Lung microvascular endothelial cell (primary cell): ENCODE data around the gene OR1J1. TPM values are rescaled to one million over a fixed set of nuclear protein-coding genes. Genes with fewer than 3 reads are reported as not detected.

Experiments
- DNase-seq, 2 donors: peaks; one replicate each; pipeline versions ENCODE4 v3.0.0 to v3.0.0-alpha.2; 2010; ENCODE audit warnings: low read depth in 2 of 2
- total RNA-seq: library from RNA; depleted of rRNA; stranded (reverse); fragments of >200 nt; gene quantifications from 2 replicates; pipeline ENCODE4 v1.2.1, GENCODE V29; 2014

OR1J1 gene
- total RNA-seq = not detected in 2 replicates

- DNase-seq = no peak
These were observed at the start of gene OR1J1 for GRCh38 chr9:122477826-122478225. TSS of gene OR1J1 (minus strand) at chr9:122477926. CDS start at chr9:122477926, 0 bp downstream.

- no peak for DNase-seq
These were observed 49.5 kb upstream of the OR1J1 start, which contains the start of gene OR1N1 for GRCh38 chr9:122527193-122527592. TSS of gene OR1N1 (minus strand) at chr9:122527293. CDS start at chr9:122527293, 0 bp downstream.

GRCh38 chr9:122526602-122527001 is 48.9 kb upstream of the OR1J1 start:
- no peak for DNase-seq

GRCh38 chr9:122519376-122519775 is 41.6 kb upstream of the OR1J1 start:
- no peak for DNase-seq

GRCh38 chr9:122518841-122519240 is 41.1 kb upstream of the OR1J1 start, which contains the start of gene OR1J4:
TSS of gene OR1J4 (plus strand) at chr9:122519141. CDS start at chr9:122519141, 0 bp downstream.
- no peak for DNase-seq

DNA sequence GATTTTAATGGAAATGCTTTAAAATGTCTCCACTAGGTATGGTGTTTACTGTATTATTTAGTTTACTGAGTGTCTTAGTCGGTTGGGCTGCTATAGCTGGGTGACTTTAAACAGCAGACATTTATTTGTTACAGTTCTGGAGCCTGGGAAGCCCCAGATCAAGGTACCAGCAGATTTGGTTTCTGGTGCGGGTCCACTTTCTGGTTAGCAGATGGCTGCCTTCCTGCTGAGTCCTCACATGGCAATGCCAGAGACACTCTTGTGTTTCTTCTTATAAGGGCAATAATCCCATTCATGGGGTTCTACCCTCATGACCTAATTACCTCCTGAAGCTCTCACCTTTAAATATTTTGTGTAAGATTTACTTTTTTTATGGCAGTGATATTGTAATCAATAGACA is 40.5 kb upstream of the OR1J1 start:
- no peak for DNase-seq

DNA sequence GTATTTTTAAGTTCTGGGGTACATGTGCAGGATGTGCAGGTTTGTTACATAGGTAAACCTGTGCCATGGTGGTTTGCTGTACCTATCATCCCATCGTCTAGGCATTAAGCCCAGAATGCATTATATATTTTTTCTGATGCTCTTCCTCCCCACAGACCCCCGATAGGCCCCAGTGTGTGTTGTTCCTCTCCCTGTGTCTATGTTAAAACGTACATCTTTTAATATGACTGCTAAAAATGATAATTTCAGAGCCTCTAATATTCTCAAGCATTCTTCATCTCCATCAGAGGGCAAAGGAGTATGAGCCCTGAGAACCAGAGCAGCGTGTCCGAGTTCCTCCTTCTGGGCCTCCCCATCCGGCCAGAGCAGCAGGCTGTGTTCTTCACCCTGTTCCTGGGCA is 32.8 kb upstream of the OR1J1 start, which contains the start of gene OR1J2:
Gene OR1J2 (plus strand): TSS at position 301 of the 400 bp plus-strand sequence. CDS start 0 bp downstream, at position 301.
- DNase-seq = no peak

GRCh38 chr9:122506964-122507363 is 29.2 kb upstream of the OR1J1 start:
- no peak for DNase-seq

GRCh38 chr9:122498883-122499288 is 21.2 kb upstream of the OR1J1 start:
- peak; percentile 53 to 68 for DNase-seq

- DNase-seq = no peak
These were observed 1.3 kb upstream of the OR1J1 start for GRCh38 chr9:122479062-122479461.

- DNase-seq = no peak
These were observed 380 bp downstream of the OR1J1 start for GRCh38 chr9:122477346-122477745.

DNA sequence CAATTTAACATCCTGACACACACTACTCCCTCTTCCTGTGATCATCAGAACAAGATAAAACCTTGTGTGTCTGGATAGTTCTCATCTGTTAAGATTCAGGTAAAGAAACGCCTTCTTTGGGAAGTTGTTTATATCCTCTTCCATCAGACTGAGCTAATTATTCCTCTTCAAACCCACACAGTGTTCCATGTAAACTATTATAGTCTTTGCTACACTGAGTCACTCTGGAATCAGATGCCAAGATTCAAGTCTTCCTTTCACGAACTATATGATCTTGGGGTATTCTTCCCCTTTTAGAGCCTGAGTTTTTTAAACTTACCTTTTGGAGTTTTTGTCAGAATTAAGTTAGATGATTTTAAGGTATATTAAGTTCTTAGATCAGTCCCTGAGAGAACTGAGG is 2.0 kb downstream of the OR1J1 start:
- no peak for DNase-seq

GRCh38 chr9:122474561-122474960 is 3.2 kb downstream of the OR1J1 start:
- DNase-seq = no peak

DNA sequence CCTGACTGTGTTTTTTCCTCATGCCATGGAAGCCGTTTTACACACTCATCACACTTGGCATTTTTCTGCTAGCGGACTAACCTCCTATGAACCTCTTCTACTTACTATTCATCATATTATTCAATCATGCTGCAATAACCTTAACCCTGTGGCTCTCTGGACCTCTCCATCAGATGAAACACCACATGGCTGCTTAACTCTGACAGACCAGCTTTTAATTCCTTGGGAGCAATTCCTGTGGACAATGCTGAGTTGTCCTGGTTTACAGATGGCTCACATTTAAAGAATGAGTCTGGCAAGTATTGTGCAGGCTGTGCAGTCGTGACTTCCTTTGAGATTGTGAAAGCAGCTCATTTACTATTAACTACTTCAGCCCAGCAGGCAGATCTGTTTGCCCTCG is 9.0 kb downstream of the OR1J1 start:
- no peak for DNase-seq

- no peak for DNase-seq
These were observed 11.3 kb downstream of the OR1J1 start for GRCh38 chr9:122466456-122466855.

GRCh38 chr9:122464633-122465567 is 12.8 kb downstream of the OR1J1 start:
- peak; percentile 93 to 97 for DNase-seq

GRCh38 chr9:122463828-122464632 is 13.7 kb downstream of the OR1J1 start:
- no peak for DNase-seq

DNA sequence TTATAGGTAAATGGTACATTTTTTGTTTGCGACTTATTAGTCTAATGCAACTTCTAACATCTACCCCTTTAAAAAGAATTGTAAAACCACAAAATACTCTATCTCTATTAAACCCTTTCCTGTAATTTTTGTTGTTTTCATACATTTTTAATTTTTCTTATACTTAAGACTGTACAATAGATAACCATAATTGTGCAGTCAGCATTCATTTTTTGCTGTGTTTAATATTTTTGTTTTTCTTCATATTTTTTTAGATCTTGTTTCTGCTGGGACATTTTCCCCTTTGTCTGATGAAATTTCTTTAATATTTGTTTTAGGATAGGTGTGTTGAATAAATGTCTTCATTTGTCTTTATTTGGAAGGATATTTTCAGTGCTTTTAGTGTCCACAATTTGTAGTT is 19.9 kb downstream of the OR1J1 start:
- DNase-seq = no peak

GRCh38 chr9:122456123-122456522 is 21.6 kb downstream of the OR1J1 start:
- no peak for DNase-seq

DNA sequence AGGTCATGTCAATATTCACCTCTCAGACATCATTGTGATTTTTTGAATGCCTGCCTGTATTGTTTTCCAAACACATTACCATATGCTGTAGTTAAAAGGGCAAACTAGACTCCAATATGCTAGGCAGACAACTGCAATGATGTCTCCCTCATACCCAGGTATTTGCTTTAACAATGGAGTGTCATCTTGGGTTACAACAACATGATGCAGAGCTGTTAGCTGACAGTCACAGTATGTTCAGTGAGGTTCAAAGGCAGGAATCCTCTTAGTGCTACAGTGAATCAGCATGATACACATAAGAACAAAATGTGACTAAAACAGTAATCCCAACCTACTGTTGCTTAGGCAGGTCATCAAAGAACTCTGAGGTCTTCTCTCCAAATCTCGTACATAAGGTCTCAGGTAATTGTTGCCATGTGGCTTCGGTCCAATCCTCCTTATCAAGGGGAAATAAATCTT is 24.0 kb downstream of the OR1J1 start:
- peak in 1 of 2 donors; percentile 65 for DNase-seq

DNA sequence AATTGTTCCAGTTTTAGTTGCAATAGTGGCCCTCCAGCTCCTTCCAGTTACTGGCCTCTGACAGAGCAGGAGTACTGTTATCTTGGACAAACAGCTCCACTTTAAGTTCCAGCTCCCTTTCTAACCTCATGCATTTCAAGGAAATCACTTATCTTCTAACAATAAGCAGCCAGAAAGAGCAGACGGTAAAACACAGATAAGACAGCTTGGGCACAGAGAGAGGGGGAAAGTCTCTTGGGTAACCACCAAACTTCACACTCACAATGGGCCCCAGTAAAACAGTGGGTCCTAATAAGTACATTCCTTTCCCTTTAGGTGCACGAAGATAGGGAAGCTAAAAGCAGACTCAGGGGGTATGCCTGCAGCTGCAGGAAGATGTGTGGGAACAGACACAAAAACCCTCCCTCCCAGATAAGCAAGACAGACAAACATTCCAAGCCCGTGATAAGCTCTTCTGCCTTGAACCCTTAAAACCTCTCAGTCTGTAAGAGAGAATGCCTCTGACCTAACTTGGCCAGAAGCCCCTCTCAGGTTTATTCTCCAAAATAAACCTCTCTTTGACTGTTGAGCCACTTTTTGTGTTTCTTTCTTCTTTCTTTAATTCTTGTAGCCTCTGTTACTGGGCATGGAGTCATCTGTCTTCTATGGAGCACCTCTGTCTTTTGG is 30.8 kb downstream of the OR1J1 start:
- peak in 1 of 2 donors; percentile 7 for DNase-seq
